Raji (cell line): ENCODE data around the gene RPL7A.

Experiments
- POLR2A ChIP-seq: IDR thresholded peaks from 2 replicates; pipeline ENCODE4 v1.6.1; 2011; ENCODE audit warnings: low read depth, low read length, control low read depth; ENCODE audit not compliant: insufficient read depth

The RPL7A gene

DNA sequence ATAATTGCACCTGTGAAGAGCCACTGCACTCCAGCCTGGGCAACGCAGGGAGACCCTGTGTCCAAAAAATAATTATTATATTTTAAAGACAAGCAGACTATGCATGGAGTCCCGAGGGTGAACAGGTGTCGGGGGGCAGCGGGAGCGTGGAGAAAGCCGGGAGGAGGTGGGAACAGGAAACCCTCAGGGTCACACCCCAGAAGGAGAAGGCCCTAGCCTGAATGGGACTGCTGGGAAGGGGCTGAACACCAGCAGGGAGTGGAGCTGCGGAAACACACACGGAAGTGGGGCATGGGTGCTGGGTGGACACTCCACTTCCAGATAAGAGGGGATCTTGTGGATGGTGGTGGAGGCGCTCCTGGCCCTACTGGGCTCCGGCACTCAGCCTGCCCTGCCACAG lies 24.8 kb upstream of the RPL7A start:
- TF ChIP-seq POLR2A = no peak

DNA sequence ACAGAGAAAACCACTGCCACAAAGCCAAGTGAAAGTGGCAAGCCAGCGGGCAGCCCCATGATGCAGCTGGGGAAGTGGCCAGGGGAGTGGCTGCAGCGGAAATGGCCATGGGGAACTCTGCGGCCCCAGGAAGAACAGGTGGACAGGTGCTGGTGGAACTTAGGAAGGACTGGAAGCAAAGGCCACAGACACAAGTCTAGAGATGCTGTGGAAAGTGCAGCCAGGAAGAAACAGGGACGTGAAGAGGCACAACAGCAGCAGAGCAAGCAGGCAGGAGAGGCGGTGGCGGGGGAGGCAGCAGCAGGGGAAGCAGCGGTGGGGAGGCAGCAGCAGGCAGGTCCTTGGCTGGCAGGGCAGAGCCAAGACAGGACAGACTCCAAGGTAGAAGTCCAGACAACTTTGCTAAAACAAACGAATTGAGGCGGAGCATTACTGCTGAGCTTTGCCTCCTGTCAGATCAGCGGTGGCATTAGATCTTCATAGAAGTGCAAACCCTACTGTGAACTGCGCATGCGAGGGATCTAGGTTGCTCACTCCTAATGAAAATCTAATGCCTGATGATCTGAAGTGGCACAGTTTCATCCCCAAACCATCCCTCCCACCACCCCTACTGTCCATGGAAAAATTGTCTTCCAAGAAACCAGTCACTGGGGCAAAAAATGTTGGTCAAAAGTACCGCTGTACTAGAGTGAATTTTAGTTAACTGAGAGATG lies 23.9 kb upstream of the RPL7A start:
- TF ChIP-seq POLR2A = no peak

GRCh38 chr9:133327834-133328484 lies 20.1 kb upstream of the RPL7A start:
- no peak for TF ChIP-seq POLR2A

GRCh38 chr9:133331221-133331620 lies 16.8 kb upstream of the RPL7A start:
- TF ChIP-seq POLR2A = no peak

DNA sequence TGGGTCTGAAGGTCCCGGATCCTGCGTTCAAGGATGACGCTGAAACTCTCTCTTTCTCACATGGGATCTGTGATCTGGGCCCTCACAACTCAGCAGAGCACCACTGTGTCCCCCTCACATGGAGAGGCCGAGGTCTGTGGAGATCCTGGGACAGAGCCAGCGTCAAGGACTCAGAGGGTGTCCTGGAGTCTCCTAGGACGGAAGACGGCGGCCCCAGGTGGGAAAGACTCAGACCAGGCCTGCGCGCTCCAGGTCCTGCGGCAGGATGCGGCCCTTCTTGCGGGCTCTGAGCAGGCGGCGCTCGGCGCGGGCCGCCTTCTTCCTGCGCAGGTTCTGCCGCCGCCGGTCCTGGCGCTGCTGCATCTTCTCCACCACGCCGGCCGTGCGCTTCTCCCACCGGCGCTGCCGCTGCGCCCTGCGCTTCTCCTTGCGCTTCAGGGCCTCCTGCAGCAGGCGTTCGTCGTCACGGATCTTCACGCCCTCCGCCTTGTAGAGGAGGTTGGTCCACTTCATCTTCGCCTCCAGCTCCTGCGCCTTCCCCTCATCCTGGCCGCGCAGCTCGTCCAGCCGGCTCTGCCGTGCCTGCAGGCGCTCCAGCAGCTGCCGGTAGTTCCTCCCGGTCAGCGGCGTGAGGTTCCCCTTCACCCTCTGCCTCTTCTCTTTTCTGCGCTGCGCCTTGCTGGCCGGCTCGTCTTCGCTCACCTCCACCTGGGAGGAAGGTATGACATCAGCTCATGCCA lies 16.2 kb upstream of the RPL7A start:
- TF ChIP-seq POLR2A = no peak

GRCh38 chr9:133332381-133332730 lies 15.7 kb upstream of the RPL7A start:
- TF ChIP-seq POLR2A = no peak

- no peak for TF ChIP-seq POLR2A
Measured at GRCh38 chr9:133333011-133333410, 15.0 kb upstream of the RPL7A start.

DNA sequence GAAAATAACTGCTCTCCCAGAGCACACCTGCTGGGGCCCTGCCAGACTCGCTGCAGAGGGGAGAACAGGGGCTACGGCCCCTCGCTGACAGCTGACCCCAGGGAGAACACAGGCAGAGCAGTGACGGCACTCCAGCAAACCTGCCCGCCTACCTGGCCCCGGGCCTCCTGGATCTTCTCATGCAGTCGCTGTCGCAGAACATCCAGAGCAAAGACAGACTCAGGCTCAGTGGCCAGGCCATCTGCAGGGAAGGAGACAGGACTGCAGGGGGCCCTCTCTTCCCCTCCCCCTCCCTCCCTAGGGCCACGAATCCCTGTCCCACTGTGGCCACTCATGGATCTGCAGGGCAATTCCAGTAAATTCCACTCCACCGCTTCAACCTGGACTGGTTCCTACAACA lies 14.5 kb upstream of the RPL7A start:
- no peak for TF ChIP-seq POLR2A

DNA sequence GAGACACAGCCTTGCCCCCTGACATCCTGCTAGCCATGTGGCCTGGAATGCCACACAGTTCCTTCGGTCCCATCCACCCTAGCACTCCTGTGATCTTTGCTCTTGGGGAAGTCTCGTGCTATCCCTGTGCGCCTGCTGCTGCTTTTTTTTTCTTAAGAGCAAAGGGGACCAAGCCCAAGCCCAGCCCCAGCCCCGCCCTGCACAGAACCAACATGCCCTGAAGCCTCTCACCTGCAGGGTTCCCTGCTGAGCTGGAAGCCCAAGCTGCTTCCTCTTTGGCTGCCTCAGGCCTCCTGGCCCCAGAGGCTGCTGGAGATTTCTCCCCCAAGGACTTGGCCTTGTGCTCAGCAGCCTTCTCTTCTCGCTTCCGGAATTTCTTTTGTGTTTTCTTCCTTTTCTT lies 13.9 kb upstream of the RPL7A start:
- no peak for TF ChIP-seq POLR2A

GRCh38 chr9:133335924-133336811 lies 11.8 kb upstream of the RPL7A start, which contains the start of gene SURF6:
Gene SURF6, minus strand, starts transcription at chr9:133336188. Its CDS starts 56 bp downstream, at chr9:133336132.
- peak; percentile 91 for TF ChIP-seq POLR2A

DNA sequence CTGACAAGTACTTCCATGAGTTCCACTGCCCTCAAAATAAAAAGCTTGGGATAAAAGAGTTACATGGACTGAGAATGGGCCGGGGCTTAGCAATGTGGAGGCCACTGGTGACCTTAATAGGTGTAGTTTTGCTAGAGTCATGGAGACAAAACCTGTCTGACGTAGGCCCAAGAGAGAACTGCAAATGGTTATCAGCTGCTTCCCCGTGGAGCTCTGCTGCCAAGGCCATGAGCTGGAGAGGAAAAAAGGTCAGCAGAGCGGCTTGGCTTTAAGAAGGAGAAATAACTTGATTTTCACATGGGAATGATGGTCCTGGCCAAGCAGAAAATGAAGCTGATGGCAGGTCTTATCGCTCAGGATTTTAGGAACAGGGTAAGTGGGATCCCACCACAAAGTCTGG lies 8.4 kb upstream of the RPL7A start:
- TF ChIP-seq POLR2A = no peak

- TF ChIP-seq POLR2A = no peak
Measured at GRCh38 chr9:133340256-133340655, 7.8 kb upstream of the RPL7A start.

DNA sequence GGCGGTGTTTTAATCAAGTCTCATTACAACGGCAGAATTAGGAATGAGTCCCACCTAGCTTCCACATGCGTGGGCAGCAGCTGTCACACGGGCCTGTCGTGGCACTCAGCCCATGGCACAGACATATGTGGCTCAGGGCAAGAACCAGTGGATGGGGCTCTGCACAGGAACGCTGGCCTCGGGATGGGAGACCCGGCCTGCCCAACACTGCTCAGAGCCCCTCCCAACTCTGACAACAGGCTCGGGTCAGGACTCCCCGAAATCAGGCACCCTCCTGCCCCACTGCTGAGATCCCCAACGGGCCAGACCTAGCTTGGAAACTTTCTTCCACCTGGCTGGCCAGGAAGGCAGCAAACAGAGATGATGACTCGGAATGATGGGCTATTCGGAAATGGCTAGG lies 7.1 kb upstream of the RPL7A start:
- TF ChIP-seq POLR2A = no peak

DNA sequence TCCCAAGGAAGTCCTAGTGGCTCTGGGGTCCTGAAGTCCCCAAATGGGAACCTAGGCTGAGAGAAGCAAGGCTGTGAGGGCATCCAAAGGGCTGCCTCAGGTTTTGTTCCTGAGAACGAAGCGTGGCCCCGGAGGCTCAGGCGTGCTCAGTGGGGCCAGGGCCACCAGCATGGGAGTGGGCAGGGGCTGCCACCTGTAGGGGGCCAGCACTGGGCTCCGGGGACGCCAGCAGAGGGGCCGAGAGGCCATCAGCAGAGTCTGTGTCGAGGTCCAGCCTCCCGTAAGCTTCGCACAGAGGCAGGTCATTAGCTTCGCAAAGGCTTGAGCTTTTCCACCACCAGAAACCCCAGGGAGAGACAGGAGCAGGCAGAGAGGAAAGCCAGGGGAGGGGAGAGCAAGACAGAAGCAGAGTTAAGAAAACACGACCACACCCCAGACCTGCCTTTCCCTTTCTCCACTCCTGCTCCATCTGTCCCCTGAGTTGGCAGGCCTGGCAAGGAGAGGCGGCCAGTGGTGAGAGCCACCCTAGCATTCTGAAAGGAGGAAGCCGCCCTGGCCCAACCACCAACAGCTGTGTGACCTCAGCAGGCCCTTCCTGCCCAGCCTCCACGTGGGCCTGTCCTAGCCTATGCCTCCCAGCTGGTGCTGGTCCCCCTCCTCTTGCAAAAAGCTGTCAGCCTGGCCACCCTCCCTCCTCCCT lies 6.5 kb upstream of the RPL7A start:
- no peak for TF ChIP-seq POLR2A

DNA sequence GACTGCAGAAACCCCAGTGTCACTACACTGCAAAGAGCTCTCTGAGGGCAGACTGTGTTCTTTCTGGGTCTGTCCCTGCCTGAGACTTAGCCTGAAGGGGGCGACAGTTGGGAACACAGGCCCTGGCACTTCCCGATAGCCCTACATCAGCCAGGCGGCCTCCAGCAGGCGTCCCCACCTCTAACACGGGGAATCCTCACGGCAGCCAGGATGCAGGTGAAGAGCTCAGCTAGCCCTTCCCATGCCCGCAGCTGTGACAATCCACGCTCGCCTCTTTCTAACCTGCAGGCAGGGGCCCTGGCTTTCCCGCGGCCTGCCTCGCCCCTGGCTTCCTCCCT lies 6.0 kb upstream of the RPL7A start:
- no peak for TF ChIP-seq POLR2A
